Activated CD8-positive, alpha-beta T cell treated with anti-CD3 and anti-CD28 coated beads for 36 hours (primary cell): ENCODE data around the gene ADCY9. TPM values are rescaled to one million over a fixed set of nuclear protein-coding genes. Genes with fewer than 3 reads are reported as not detected.
"Not testable (repeated sequence)": the region's sequence is repeated elsewhere in the genome, so short reads cannot be mapped to it uniquely, and the experiment has no call there.

Experiments
- ATAC-seq: fragments of 200-7000 bp; cut with Tn5 transposase; one replicate; pipeline ENCODE4 v1.10.0; 2021; ENCODE audit warnings: mild to moderate bottlenecking, moderate library complexity
- CTCF ChIA-PET: fragments of 350-600 bp; sonication (Branson Sonifier 250); formaldehyde crosslinking; loops from one replicate; lab custom pipeline; 2021; ENCODE audit warnings: antibody characterized with exemption; lab: Charles Lee
- POLR2A ChIA-PET: fragments of 350-600 bp; sonication (Branson Sonifier 250); formaldehyde crosslinking; loops from one replicate; lab custom pipeline; 2021; ENCODE audit warnings: antibody characterized with exemption; lab: Charles Lee
- DNase-seq: peaks from one replicate; pipeline ENCODE4 v3.0.0-alpha.2; 2020
- H3K27ac Mint-ChIP-seq: one replicate; pipeline ENCODE4 v1.8.0; 2021; ENCODE audit warnings: mild to moderate bottlenecking, mixed read lengths
- H3K27me3 Mint-ChIP-seq: one replicate; pipeline ENCODE4 v1.8.0; 2021; ENCODE audit warnings: mixed read lengths
- H3K36me3 Mint-ChIP-seq: one replicate; pipeline ENCODE4 v1.8.0; 2021; ENCODE audit warnings: low read depth, mixed read lengths
- H3K4me1 Mint-ChIP-seq: one replicate; pipeline ENCODE4 v1.8.0; 2021; ENCODE audit warnings: low read depth, mixed read lengths
- H3K4me3 Mint-ChIP-seq: one replicate; pipeline ENCODE4 v1.8.0; 2021; ENCODE audit warnings: mild to moderate bottlenecking, moderate library complexity, mixed read lengths
- H3K9me3 Mint-ChIP-seq: one replicate; pipeline ENCODE4 v1.8.0; 2021; ENCODE audit warnings: mixed read lengths
- intact Hi-C: fragments of 100-400 bp; cut with micrococcal nuclease; formaldehyde crosslinking; loops from one replicate; pipeline ENCODE4 v1.10.0; 2022
- total RNA-seq, 2 experiments: library from RNA; stranded (reverse); gene quantifications; one replicate each; pipeline ENCODE4 v1.2.3, GENCODE V29; 2021
- TF ChIP-seq, protein P1 (sequence below): fragments of 200-600 bp; IDR thresholded peaks from one replicate; pipeline ENCODE4 v1.8.0; 2022; ENCODE audit warnings: antibody characterized with exemption, mild to moderate bottlenecking

ADCY9 gene
- total RNA-seq, 2 experiments from 2014 or later, result 4.1 to 4.8 TPM

DNA sequence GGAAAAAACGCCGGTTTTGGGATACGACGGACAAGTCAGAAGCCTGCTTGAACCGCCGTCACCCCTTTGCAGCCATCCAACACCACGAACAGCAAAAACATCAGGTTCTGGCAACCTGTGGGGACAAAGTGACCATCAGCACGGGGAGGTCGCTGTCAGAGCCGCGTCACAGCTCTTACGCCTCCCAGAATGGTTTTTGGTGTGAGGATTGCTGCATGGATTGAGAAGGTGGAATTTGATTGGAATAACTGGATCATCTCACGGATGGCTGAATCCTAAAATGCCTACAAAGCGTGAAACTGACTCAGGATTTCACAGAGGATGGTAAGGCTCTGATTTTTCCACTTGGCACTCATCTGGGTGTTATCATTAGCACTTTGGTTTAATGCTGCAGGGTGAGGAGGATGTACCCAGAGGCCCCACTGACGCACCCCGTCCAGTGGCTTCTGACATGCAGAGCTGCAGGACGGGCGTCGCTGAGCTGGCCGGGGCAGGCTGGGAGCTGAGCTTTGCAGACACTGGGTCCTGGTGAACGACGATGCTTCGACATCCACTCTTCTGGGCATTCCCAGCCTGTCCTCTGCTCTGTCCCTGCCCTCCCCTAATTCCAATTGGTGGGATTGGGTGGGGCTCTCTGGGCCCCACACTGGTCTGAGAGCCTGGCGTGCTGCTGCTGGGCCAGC lies 162.4 kb downstream of the ADCY9 start:
- DNase-seq, result no peak
- H3K4me1 Mint-ChIP-seq, result no peaks in the 10 kb centered on the region
- intact Hi-C loops, result no loop called here
- no peak for ATAC-seq
- TF ChIP-seq, protein P1, sequence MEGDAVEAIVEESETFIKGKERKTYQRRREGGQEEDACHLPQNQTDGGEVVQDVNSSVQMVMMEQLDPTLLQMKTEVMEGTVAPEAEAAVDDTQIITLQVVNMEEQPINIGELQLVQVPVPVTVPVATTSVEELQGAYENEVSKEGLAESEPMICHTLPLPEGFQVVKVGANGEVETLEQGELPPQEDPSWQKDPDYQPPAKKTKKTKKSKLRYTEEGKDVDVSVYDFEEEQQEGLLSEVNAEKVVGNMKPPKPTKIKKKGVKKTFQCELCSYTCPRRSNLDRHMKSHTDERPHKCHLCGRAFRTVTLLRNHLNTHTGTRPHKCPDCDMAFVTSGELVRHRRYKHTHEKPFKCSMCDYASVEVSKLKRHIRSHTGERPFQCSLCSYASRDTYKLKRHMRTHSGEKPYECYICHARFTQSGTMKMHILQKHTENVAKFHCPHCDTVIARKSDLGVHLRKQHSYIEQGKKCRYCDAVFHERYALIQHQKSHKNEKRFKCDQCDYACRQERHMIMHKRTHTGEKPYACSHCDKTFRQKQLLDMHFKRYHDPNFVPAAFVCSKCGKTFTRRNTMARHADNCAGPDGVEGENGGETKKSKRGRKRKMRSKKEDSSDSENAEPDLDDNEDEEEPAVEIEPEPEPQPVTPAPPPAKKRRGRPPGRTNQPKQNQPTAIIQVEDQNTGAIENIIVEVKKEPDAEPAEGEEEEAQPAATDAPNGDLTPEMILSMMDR, result no peak
- H3K36me3 Mint-ChIP-seq, result no peaks in the 10 kb centered on the region
- ChIA-PET POLR2A (no interaction called here), CTCF (interaction anchor here (0.6 to 1.2 kb wide), 2 partner anchors 15 to 432 kb away, joined by 3 to 4 read pairs; no protein-coding TSS in a partner anchor)
- H3K9me3 Mint-ChIP-seq, result no peaks in the 10 kb centered on the region
- H3K27ac Mint-ChIP-seq, result no peak overlapping the region
- no peak overlapping the region for H3K4me3 Mint-ChIP-seq
- H3K27me3 Mint-ChIP-seq, result peaks cover 23% of the 10 kb centered on the region

DNA sequence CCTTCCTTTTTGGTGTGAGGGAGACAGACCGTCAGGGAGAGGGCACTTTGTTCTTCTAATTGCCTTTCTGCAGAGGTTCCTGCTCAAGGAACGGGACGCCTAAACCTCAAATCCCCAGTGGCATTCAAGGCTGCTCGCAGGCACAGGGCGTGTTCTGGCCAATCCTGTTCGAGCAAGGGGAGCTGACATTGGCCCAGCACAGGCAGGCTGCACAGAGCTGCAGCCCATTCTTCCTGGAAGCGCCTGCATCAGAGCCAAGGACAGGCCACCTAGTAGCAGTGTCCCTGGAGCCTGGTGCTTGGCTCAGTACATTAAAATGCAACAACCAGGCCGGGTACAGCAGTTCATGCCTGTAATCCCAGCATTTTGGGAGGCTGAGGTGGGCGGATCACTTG lies 163.5 kb downstream of the ADCY9 start:
- no peak for ATAC-seq
- Mint-ChIP-seq H3K27ac (no peak overlapping the region), H3K4me3 (no peak overlapping the region), H3K9me3 (no peaks in the 10 kb centered on the region), H3K36me3 (no peaks in the 10 kb centered on the region), H3K4me1 (no peaks in the 10 kb centered on the region), H3K27me3 (peaks cover 23% of the 10 kb centered on the region)
- ChIA-PET POLR2A (no interaction called here), CTCF (no interaction called here)
- TF ChIP-seq, protein P1, result no peak
- intact Hi-C loops, result no loop called here
- DNase-seq, result no peak

DNA sequence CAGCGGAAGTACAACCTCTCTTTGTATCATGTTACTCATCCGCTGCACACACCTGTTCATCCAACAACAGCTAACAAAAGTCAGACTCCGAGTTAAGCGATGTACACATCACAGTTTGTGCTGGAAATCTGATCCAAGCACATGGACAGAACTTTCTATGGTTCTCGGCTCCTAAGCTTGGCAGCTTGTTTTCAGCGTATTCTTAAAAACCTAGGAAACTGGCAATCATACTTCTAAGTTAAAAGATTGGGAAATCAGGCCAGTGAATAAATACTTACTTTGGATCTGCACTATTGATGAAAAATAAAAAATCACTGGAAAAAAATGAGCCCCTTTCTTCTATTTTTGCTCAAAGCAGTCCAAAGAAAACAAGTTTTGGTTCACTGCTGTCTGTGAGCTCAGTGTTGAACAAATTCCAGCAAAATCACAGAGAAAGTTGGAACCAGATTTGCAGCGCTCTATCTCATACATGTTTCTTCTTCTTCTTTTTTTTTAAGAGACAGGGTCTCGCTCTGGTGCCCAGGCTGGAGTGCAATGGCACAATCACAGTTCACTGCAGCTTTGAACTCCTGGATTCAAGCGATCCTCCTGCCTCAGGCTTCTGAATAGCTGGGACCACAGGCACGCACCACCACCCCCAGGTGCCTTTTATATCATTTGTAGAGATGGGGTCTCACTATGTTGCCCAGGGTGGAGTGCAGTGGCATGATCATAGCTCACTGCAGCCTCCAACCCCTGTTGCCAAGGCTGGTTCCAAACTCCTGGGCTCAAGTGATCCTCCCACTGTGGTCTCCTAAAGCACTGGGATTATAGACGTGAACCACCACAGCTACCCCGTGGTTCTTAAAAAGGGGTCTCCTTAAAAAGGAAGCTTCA lies 164.1 kb downstream of the ADCY9 start:
- no peak for DNase-seq
- TF ChIP-seq, protein P1, result no peak
- Mint-ChIP-seq H3K4me3 (no peak overlapping the region), H3K36me3 (no peaks in the 10 kb centered on the region), H3K27me3 (peaks cover 23% of the 10 kb centered on the region), H3K4me1 (no peaks in the 10 kb centered on the region), H3K9me3 (no peaks in the 10 kb centered on the region), H3K27ac (no peak overlapping the region)
- POLR2A ChIA-PET, result interaction anchor here (1.0 kb wide), 1 partner anchor 91 kb away, joined by 3 read pairs; no protein-coding TSS in a partner anchor
- intact Hi-C loops, result no loop called here
- CTCF ChIA-PET, result no interaction called here
- ATAC-seq, result no peak

DNA sequence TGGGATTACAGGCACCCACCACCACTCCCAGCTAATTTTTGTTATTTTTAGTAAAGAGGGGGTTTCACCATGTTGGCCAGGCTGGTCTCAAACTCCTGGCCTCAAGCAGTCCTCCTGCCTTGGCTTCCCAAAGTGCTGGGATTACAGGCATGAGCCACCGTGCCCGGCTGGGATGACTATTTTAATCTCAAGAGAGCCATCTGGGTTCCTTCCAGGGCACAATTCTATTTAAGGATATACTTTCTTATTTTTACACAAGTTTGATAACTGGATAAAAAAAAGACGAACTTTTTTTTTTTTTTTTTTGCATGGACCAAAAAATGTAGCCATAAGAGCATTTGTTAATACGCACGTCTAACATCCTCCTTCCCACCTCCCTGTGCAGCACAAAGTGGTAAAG lies 164.9 kb downstream of the ADCY9 start:
- ATAC-seq, H3K36me3 Mint-ChIP-seq, CTCF ChIA-PET, DNase-seq, H3K9me3 Mint-ChIP-seq, intact Hi-C loops, H3K27ac Mint-ChIP-seq, H3K4me1 Mint-ChIP-seq, H3K4me3 Mint-ChIP-seq: not testable (repeated sequence)
- H3K27me3 Mint-ChIP-seq, result peaks cover 21% of the 10 kb centered on the region
- POLR2A ChIA-PET, result interaction anchor here (1.0 kb wide), 1 partner anchor 90 kb away, joined by 3 read pairs; no protein-coding TSS in a partner anchor

DNA sequence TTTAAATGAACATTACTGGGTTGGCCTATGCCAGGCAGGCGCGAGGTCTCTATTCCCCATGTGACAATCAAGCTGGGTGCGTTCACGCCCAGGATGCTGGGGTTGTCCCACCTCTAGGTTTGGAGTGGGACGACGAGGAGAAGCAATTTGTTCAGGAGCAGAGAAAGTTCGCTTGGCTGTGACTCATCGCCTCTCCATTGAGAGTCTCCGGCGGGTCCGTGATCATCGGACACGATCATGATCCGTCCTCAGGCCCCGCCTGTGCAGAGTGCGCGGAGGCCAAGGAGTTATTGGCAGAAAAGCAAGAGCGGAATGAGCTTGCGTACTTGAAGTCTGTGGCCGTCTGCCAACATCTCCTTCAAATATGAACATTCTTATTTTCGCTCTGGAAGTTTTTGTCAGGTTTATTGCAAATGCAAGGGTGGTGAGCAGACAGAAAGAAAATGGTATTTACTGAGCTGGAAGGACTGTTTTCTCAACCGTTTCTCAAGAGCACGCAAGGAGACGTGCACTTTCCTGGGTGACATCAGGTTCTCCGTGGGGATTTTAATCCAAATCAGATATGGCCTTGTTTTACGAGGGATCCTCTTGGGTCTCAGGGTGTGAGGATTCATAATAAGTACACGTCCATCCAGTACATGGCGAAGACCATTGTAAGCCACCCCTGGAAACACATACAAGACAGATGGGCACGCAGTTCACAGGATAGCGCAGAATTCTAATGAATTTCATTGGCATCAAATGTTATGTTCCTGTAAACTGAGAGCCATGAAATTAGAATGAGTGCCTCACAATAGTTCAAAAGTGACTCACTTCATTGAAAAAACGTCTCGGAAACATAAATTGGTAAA lies 165.7 kb downstream of the ADCY9 start:
- ATAC-seq (no peak), DNase-seq (no peak)
- Mint-ChIP-seq H3K36me3 (no peaks in the 10 kb centered on the region), H3K27ac (no peak overlapping the region), H3K9me3 (no peaks in the 10 kb centered on the region), H3K4me1 (no peaks in the 10 kb centered on the region), H3K27me3 (peaks cover 16% of the 10 kb centered on the region), H3K4me3 (no peak overlapping the region)
- TF ChIP-seq, protein P1, result no peak
- CTCF ChIA-PET, result no interaction called here
- intact Hi-C loops, result no loop called here
- POLR2A ChIA-PET, result interaction anchor here (0.5 to 0.7 kb wide), 2 partner anchors 172 to 411 kb away, joined by 3 read pairs; no protein-coding TSS in a partner anchor
